RWPE2 (cell line): Measurements from ENCODE around the gene OR10A2.
A peak's percentile ranks its signal among the peaks of the same experiment; 100 is the strongest.
"Not testable (repeated sequence)": the region's sequence is repeated elsewhere in the genome, so short reads cannot be mapped to it uniquely, and the experiment has no call there.

Experiments used
- ATAC-seq: fragments of 200-7000 bp; cut with Tn5 transposase; 3 replicates; pipeline ENCODE4 v1.9.1; 2021; ENCODE audit warnings: low read depth
- DNase-seq: peaks from one replicate; pipeline ENCODE4 v3.0.0-alpha.2; 2020; ENCODE audit warnings: low spot score
- H3K27ac ChIP-seq: fragments of 450-650 bp; 2 replicates; pipeline ENCODE4 v1.5.1; 2017; ENCODE audit warnings: mild to moderate bottlenecking; ENCODE audit not compliant: poor library complexity, severe bottlenecking
- H3K27me3 ChIP-seq: fragments of 250-450 bp; sonication (Bioruptor Pico); 2 replicates; pipeline ENCODE4 v1.5.1; 2021; ENCODE audit warnings: mild to moderate bottlenecking, moderate library complexity; ENCODE audit not compliant: insufficient read depth, poor library complexity, severe bottlenecking
- H3K36me3 ChIP-seq: fragments of 250-450 bp; sonication (Bioruptor Pico); 2 replicates; pipeline ENCODE4 v1.5.1; 2020; ENCODE audit warnings: low read depth, mild to moderate bottlenecking, moderate library complexity
- H3K4me1 ChIP-seq: fragments of 250-450 bp; sonication (Bioruptor Pico); 2 replicates; pipeline ENCODE4 v1.5.1; 2021; ENCODE audit warnings: mild to moderate bottlenecking, moderate library complexity; ENCODE audit not compliant: insufficient read depth, poor library complexity, severe bottlenecking
- H3K4me3 ChIP-seq: fragments of 250-450 bp; sonication (Bioruptor Pico); 2 replicates; pipeline ENCODE4 v1.5.1; 2021; ENCODE audit warnings: mild to moderate bottlenecking, moderate library complexity; ENCODE audit not compliant: severe bottlenecking
- H3K9me3 ChIP-seq: fragments of 250-450 bp; sonication (Bioruptor Pico); 2 replicates; pipeline ENCODE4 v1.5.1; 2021; ENCODE audit warnings: mild to moderate bottlenecking, moderate library complexity; ENCODE audit not compliant: severe bottlenecking
- TF ChIP-seq, protein P1 (sequence below): fragments of 450-650 bp; IDR thresholded peaks from one replicate; pipeline ENCODE4 v1.5.1; 2017; ENCODE audit warnings: mild to moderate bottlenecking, moderate library complexity; ENCODE audit not compliant: poor library complexity, severe bottlenecking

OR10A2 gene

DNA sequence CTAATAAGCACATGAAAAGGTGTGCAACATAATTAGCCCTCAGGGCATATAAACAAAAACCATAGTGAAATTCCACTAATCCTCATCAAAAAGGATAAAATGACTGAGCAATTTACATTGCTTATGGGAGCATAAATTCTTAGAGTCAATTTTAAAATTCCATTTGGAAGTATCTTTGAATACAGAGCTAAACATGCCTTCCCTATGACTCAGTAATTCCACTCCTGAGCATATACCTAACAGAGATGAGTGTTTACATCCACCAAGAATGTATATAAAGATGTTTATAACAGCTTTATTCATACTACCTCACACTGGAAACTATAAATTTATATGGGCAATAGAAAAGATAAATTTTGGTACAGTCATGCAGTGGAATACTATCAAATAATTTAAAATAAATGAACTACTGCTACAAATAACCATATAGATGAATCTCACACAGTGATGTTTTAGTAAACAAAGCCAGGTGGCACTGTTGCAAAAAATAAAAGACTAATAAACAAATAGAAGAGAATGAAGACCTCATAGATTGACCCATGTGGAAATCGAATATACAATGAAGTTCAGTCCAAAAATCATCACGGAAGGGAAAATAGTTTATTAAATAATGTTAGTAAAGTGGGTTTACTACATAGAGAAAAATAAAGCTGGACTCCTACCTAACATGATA is 37.6 kb downstream of the OR10A2 start:
- DNase-seq (no peak), ATAC-seq (no peak; the same call in 2 of the 3 replicates)
- TF ChIP-seq, protein P1, sequence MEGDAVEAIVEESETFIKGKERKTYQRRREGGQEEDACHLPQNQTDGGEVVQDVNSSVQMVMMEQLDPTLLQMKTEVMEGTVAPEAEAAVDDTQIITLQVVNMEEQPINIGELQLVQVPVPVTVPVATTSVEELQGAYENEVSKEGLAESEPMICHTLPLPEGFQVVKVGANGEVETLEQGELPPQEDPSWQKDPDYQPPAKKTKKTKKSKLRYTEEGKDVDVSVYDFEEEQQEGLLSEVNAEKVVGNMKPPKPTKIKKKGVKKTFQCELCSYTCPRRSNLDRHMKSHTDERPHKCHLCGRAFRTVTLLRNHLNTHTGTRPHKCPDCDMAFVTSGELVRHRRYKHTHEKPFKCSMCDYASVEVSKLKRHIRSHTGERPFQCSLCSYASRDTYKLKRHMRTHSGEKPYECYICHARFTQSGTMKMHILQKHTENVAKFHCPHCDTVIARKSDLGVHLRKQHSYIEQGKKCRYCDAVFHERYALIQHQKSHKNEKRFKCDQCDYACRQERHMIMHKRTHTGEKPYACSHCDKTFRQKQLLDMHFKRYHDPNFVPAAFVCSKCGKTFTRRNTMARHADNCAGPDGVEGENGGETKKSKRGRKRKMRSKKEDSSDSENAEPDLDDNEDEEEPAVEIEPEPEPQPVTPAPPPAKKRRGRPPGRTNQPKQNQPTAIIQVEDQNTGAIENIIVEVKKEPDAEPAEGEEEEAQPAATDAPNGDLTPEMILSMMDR: peak; percentile 33
- Histone ChIP-seq H3K27me3 (no peaks in the 10 kb centered on the region), H3K4me1 (no peaks in the 10 kb centered on the region), H3K9me3 (no peaks in the 10 kb centered on the region), H3K4me3 (no peak overlapping the region), H3K27ac (no peak overlapping the region), H3K36me3 (no peaks in the 10 kb centered on the region)

DNA sequence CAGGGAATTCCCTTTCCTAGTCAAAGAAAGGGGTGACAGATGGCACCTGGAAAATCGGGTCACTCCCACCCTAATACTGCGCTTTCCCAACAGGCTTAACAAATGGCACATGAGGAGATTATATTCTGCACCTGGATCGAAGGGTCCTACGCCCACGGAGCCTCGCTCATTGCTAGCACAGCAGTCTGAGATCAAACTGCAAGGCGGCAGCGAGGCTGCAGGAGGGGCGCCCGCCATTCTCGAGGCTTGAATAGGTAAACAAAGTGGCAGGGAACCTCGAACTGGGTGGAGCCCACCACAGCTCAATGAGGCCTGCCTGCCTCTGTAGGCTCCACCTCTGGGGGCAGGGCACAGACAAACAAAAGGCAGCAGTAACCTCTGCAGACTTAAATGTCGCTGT is 41.9 kb downstream of the OR10A2 start:
- DNase-seq, H3K4me1 ChIP-seq, H3K9me3 ChIP-seq, H3K27me3 ChIP-seq, H3K4me3 ChIP-seq, H3K36me3 ChIP-seq, H3K27ac ChIP-seq, ATAC-seq: not testable (repeated sequence)

DNA sequence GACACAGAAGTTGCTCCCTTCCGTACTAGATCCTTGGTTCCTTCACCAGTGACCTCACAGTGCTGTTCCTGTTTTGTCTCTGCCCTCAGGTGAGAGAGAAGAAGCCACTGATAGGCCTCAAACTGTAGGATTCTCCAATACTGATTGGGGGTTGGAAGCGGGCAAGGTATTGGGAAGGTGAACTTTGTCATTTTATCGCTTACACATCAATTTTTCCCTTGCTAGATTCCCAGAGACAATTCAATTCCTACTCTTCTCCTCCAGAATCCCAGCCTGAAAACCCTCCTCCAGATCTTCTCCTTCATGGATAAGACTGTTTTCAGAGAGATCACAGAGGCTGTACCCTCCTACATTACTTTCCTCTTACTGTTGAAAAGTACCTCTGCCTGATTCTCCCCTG is 48.5 kb downstream of the OR10A2 start:
- Histone ChIP-seq H3K4me3 (no peak overlapping the region), H3K4me1 (no peaks in the 10 kb centered on the region), H3K27ac (no peak overlapping the region), H3K9me3 (no peaks in the 10 kb centered on the region), H3K27me3 (no peaks in the 10 kb centered on the region), H3K36me3 (no peaks in the 10 kb centered on the region)
- DNase-seq (no peak), ATAC-seq (no peak)
- TF ChIP-seq, protein P1: no peak

GRCh38 chr11:6911948-6912347 is 49.1 kb downstream of the OR10A2 start:
- Histone ChIP-seq H3K36me3 (no peaks in the 10 kb centered on the region), H3K9me3 (no peaks in the 10 kb centered on the region), H3K27ac (no peak overlapping the region), H3K27me3 (no peaks in the 10 kb centered on the region), H3K4me3 (no peak overlapping the region), H3K4me1 (no peaks in the 10 kb centered on the region)
- TF ChIP-seq, protein P1: no peak
- peak; percentile 46; the same call in 2 of the 3 replicates for ATAC-seq
- no peak for DNase-seq

DNA sequence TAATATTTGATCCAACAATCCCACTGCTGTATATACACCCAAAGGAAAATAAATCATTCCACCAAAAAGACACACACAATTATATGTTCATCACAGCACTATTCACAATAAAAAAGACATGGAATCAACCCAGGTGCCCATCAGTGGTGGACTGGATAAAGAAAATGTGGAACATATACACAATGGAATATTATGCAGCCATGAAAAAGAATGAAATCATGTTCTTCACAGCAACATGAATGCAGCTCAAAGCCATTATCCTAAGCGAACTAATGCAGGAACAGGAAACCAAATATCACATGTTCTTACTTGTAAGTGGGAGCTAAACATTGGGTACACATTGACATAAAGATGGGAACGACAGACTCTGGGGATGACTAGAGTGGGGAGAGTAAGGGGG is 56.8 kb downstream of the OR10A2 start:
- H3K27ac ChIP-seq: no peak overlapping the region

More for the DNA sequence above, 56.8 kb downstream of the OR10A2 start:
- TF ChIP-seq, protein P1: no peak
- no peak overlapping the region for H3K4me3 ChIP-seq
- H3K4me1 ChIP-seq: no peaks in the 10 kb centered on the region
- DNase-seq (no peak), ATAC-seq (no peak)
- no peaks in the 10 kb centered on the region for H3K36me3 ChIP-seq
- H3K9me3 ChIP-seq: no peaks in the 10 kb centered on the region
- no peaks in the 10 kb centered on the region for H3K27me3 ChIP-seq
